H1 (cell line): ENCODE measurements around the gene RSPH6A. TPM values are rescaled to one million over a fixed set of nuclear protein-coding genes. Genes with fewer than 3 reads are reported as not detected.
A peak's percentile ranks its signal among the peaks of the same experiment; 100 is the strongest.

ENCODE experiments used
- CTCF ChIA-PET: fragments of 300-600 bp; sonication (Branson Sonifier 250); formaldehyde crosslinking; loops from one replicate; lab custom pipeline; 2021; ENCODE audit not compliant: partially characterized antibody; lab: Charles Lee
- POLR2A ChIA-PET: fragments of 300-600 bp; sonication (Branson Sonifier 250); formaldehyde crosslinking; loops from one replicate; lab custom pipeline; 2021; ENCODE audit warnings: inconsistent platforms; ENCODE audit not compliant: partially characterized antibody; lab: Charles Lee
- DNase-seq, 2 experiments: peaks; one replicate each; pipeline versions ENCODE4 v3.0.0 to v3.0.0-alpha.2; 2010 to 2022; ENCODE audit warnings: low spot score in 2 of 2, low read depth in 1 of 2, mixed read lengths in 1 of 2
- FAIRE-seq: peaks from 2 replicates; lab custom pipeline; 2011; peaks lifted over from hg19 to GRCh38; lab: Jason Lieb, UNC
- H2AFZ ChIP-seq: 2 replicates; pipeline ENCODE4 v1.8.1; 2012; ENCODE audit warnings: low read length, inconsistent platforms
- H2AK5ac ChIP-seq: 2 replicates; pipeline ENCODE4 v1.6.1; 2013; ENCODE audit warnings: low read depth, low read length
- H2BK120ac ChIP-seq: replicated peaks from 2 replicates; pipeline ENCODE3; 2013; ENCODE audit warnings: low read depth, low read length, inconsistent platforms
- H2BK12ac ChIP-seq: 2 replicates; pipeline ENCODE4 v1.6.1; 2013; ENCODE audit warnings: low read depth, low read length
- H2BK15ac ChIP-seq: 2 replicates; pipeline ENCODE4 v1.6.1; 2013; ENCODE audit warnings: low read length
- H2BK20ac ChIP-seq: 2 replicates; pipeline ENCODE4 v1.6.1; 2013; ENCODE audit warnings: low read length
- H2BK5ac ChIP-seq: 2 replicates; pipeline ENCODE4 v1.6.1; 2013; ENCODE audit warnings: low read depth, low read length
- H3K14ac ChIP-seq: 2 replicates; pipeline ENCODE4 v1.6.1; 2013; ENCODE audit warnings: inconsistent platforms; ENCODE audit not compliant: insufficient read length
- H3K18ac ChIP-seq: 2 replicates; pipeline ENCODE4 v1.6.1; 2013; ENCODE audit warnings: low read length; ENCODE audit errors: extremely low read depth
- H3K23ac ChIP-seq: 2 replicates; pipeline ENCODE4 v1.6.1; 2013; ENCODE audit warnings: inconsistent platforms; ENCODE audit not compliant: insufficient read length
- H3K23me2 ChIP-seq: 2 replicates; pipeline ENCODE4 v1.6.1; 2013; ENCODE audit warnings: low read depth, low read length
- H3K27ac ChIP-seq: 2 replicates; pipeline ENCODE4 v1.6.1; 2011; ENCODE audit warnings: low read depth, low read length, inconsistent platforms
- H3K27me3 ChIP-seq, 4 experiments: replicated peaks in 1 of 4; 1 replicate in 1 of 4; 2 replicates in 3 of 4; pipeline versions ENCODE4 v1.6.1 to v1.8.1; 2011 to 2013; ENCODE audit warnings: low read length in 3 of 4, mild to moderate bottlenecking in 3 of 4, inconsistent platforms in 2 of 4, mixed read lengths in 2 of 4, moderate library complexity in 1 of 4; ENCODE audit not compliant: control insufficient read depth in 3 of 4, insufficient read depth in 3 of 4; ENCODE audit errors: extremely low read depth in 1 of 4
- H3K36me3 ChIP-seq, 4 experiments: 2 replicates each; pipeline versions ENCODE4 v1.6.1 to v1.8.1; 2011 to 2013; ENCODE audit warnings: mild to moderate bottlenecking in 4 of 4, low read length in 3 of 4, moderate library complexity in 2 of 4, control low read depth in 1 of 4, inconsistent platforms in 1 of 4; ENCODE audit not compliant: insufficient read depth in 4 of 4, control insufficient read depth in 2 of 4
- H3K4ac ChIP-seq: replicated peaks from 2 replicates; pipeline ENCODE3; 2013; ENCODE audit warnings: low read length, low read depth, mixed read lengths, inconsistent platforms; ENCODE audit not compliant: insufficient read length
- H3K4me1 ChIP-seq, 4 experiments: replicated peaks in 1 of 4; 1 replicate in 1 of 4; 2 replicates in 3 of 4; pipeline versions ENCODE4 v1.6.1 to v1.8.1; 2011 to 2013; ENCODE audit warnings: low read length in 3 of 4, inconsistent platforms in 2 of 4, mixed read lengths in 1 of 4; ENCODE audit not compliant: insufficient read depth in 4 of 4, control insufficient read depth in 3 of 4
- H3K4me2 ChIP-seq, 2 experiments: 2 replicates each; pipeline versions ENCODE4 v1.6.1 to v1.8.1; 2011 to 2013; ENCODE audit warnings: low read depth in 2 of 2, low read length in 2 of 2, control low read depth in 1 of 2, inconsistent platforms in 1 of 2, mild to moderate bottlenecking in 1 of 2; ENCODE audit not compliant: insufficient read depth in 1 of 2
- H3K4me3 ChIP-seq, 4 experiments: fragments of 200-600, 300-600 bp in 1 of 4; sonication (generic), shearing (Covaris generic), sonication (Bioruptor Twin) in 1 of 4; 2 replicates each; pipeline versions ENCODE4 v1.5.1 to v1.8.1; 2011 to 2016; ENCODE audit warnings: low read length in 4 of 4, low read depth in 3 of 4, control low read depth in 2 of 4, inconsistent platforms in 2 of 4, mild to moderate bottlenecking in 2 of 4, mixed read lengths in 1 of 4, moderate library complexity in 1 of 4; ENCODE audit not compliant: insufficient read depth in 2 of 4; ENCODE audit errors: extremely low read depth in 1 of 4
- H3K56ac ChIP-seq: replicated peaks from 2 replicates; pipeline ENCODE3; 2013; ENCODE audit warnings: low read depth, mild to moderate bottlenecking, mixed read lengths, low read length, inconsistent platforms; ENCODE audit not compliant: insufficient read length
- H3K79me1 ChIP-seq: 2 replicates; pipeline ENCODE4 v1.6.1; 2013; ENCODE audit warnings: low read depth, low read length, control low read depth
- H3K79me2 ChIP-seq, 2 experiments: 2 replicates each; pipeline versions ENCODE4 v1.6.1 to v1.8.1; 2012 to 2013; ENCODE audit warnings: low read length in 2 of 2, mild to moderate bottlenecking in 2 of 2, inconsistent platforms in 1 of 2; ENCODE audit not compliant: insufficient read depth in 2 of 2, control insufficient read depth in 1 of 2
- H3K9ac ChIP-seq, 4 experiments: replicated peaks in 1 of 4; 1 replicate in 1 of 4; 2 replicates in 3 of 4; pipeline versions ENCODE4 v1.6.1 to v1.8.1; 2011 to 2013; ENCODE audit warnings: low read depth in 3 of 4, low read length in 3 of 4, control low read depth in 2 of 4, mild to moderate bottlenecking in 2 of 4, moderate library complexity in 2 of 4, inconsistent platforms in 1 of 4; ENCODE audit errors: extremely low read depth in 1 of 4
- H3K9me3 ChIP-seq, 2 experiments: 2 replicates each; pipeline versions ENCODE4 v1.6.1 to v1.8.1; 2012 to 2013; ENCODE audit warnings: mild to moderate bottlenecking in 2 of 2, moderate library complexity in 2 of 2, control low read depth in 1 of 2, inconsistent platforms in 1 of 2, low read depth in 1 of 2, low read length in 1 of 2, mixed read lengths in 1 of 2; ENCODE audit not compliant: insufficient read depth in 2 of 2
- H4K20me1 ChIP-seq, 2 experiments: replicated peaks in 1 of 2; 2 replicates each; pipeline versions ENCODE3 to v1.8.1; 2011 to 2013; ENCODE audit warnings: inconsistent platforms in 2 of 2, low read length in 2 of 2, mild to moderate bottlenecking in 1 of 2; ENCODE audit not compliant: insufficient read depth in 2 of 2, control insufficient read depth in 1 of 2
- H4K5ac ChIP-seq: 2 replicates; pipeline ENCODE4 v1.6.1; 2013; ENCODE audit warnings: low read length, low read depth, mixed read lengths, inconsistent platforms; ENCODE audit not compliant: insufficient read length
- H4K8ac ChIP-seq: 2 replicates; pipeline ENCODE4 v1.8.0; 2013; ENCODE audit warnings: mild to moderate bottlenecking, moderate library complexity, low read length, inconsistent platforms; ENCODE audit not compliant: insufficient read depth; ENCODE audit errors: extremely low read depth
- H4K91ac ChIP-seq: replicated peaks from 2 replicates; pipeline ENCODE3; 2013; ENCODE audit warnings: low read length, mixed read lengths, inconsistent platforms; ENCODE audit not compliant: insufficient read length
- GTF2F1 ChIP-seq: IDR thresholded peaks from 2 replicates; pipeline ENCODE4 v1.6.1; 2012; ENCODE audit warnings: low read depth, low read length, improper control_type of control experiment, borderline replicate concordance
- JUN ChIP-seq: IDR thresholded peaks from 2 replicates; pipeline ENCODE4 v1.6.1; 2011; ENCODE audit warnings: low read depth, mild to moderate bottlenecking, improper control_type of control experiment, low read length
- MAFK ChIP-seq: IDR thresholded peaks from 2 replicates; pipeline ENCODE4 v1.6.1; 2012; ENCODE audit warnings: low read depth, mild to moderate bottlenecking, improper control_type of control experiment, low read length
- SP2 ChIP-seq: IDR thresholded peaks from 2 replicates; pipeline ENCODE4 v1.6.1; 2012; ENCODE audit warnings: mild to moderate bottlenecking, low read length, inconsistent platforms
- SP4 ChIP-seq: IDR thresholded peaks from 2 replicates; pipeline ENCODE4 v1.6.1; 2012; ENCODE audit warnings: low read length, inconsistent platforms
- TBP ChIP-seq: IDR thresholded peaks from 2 replicates; pipeline ENCODE4 v1.6.1; 2011; ENCODE audit warnings: low read depth, low read length, improper control_type of control experiment
- WGBS, 2 experiments: shearing (Covaris generic) in 1 of 2; methylation state at CpG; one replicate each; pipeline versions ENCODE4 v1.1.6 to v1.1.7; 2013 to 2015; ENCODE audit warnings: low lambda C conversion rate in 2 of 2, mixed read lengths in 2 of 2, inconsistent platforms in 1 of 2, low coverage in 1 of 2, missing lambda C conversion rate in 1 of 2; ENCODE audit not compliant: insufficient replicate concordance in 2 of 2, insufficient coverage in 1 of 2, insufficient read length in 1 of 2; ENCODE audit errors: extremely low coverage in 1 of 2, missing lambda C conversion rate in 1 of 2; 5-methylcytosine and 5-hydroxymethylcytosine counted together
- polyA plus RNA-seq, 7 experiments: library from polyadenylated mRNA; depleted of rRNA in 3 of 7; stranded (reverse) in 5 of 7; unstranded in 2 of 7; fragments of >200 nt in 5 of 7; fragments of 200-250 nt in 2 of 7; gene quantifications; 1 replicate in 5 of 7; 2 replicates in 1 of 7; 4 replicates in 1 of 7; pipeline versions ENCODE4 v1.2.1 to v1.2.3, GENCODE V29; 2011 to 2013; ENCODE audit warnings: missing spikeins in 2 of 7, mixed read lengths in 2 of 7
- total RNA-seq: library from RNA; stranded (reverse); fragmentation: NEBNext Ultra II Directional; extraction: Animal tissue kit (Norgen Biotek cat#: 25700); gene quantifications from 2 replicates; pipeline ENCODE4 v1.2.1, GENCODE V29; 2021
- TF ChIP-seq, protein P1 (sequence below): IDR thresholded peaks from 2 replicates; pipeline ENCODE4 v1.6.1; 2012; ENCODE audit warnings: inconsistent platforms

Gene RSPH6A
- total and polyA plus RNA-seq, 2 of the 8 experiments (the other 6 are each of a cell fraction or from before 2014, with no cell fraction given): 0.05 to 0.19 TPM

DNA sequence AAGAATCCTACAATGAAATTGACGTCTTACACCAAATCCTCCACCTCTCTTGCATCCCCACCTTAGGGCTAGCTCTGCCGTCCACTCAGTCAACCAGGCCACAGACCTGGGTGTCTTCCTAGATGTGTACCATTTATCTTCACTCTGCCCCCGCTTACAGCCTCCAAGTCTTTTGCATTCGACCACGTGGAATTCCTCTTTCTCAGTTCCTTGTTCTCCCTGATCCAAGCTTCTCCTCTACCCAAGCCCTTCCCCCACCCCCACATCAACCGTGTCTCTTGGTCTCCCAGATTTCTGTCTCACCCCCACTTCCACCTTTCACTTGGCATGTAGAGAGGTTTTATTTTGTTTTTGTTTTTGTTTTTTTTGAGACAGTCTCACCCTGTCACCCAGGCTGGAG is 21.2 kb downstream of the RSPH6A start:
- CTCF ChIA-PET: no interaction called here
- Histone ChIP-seq H3K4me3 (no peak overlapping the region), H3K4me1 (peaks cover 0 to 6% (median 4%) of the 10 kb centered on the region in 4 experiments; a peak in 3 of 7 replicates), H3K23me2 (peaks cover 4% of the 10 kb centered on the region; the same call in 1 of the 2 replicates), H3K27me3 (no peaks in the 10 kb centered on the region), H3K18ac (no peak overlapping the region), H3K9ac (0 out of 7 replicates have a peak overlapping the region, but pooled peaks of 1 of the 4 experiments have one; percentile 4), H3K27ac (no peak overlapping the region), H3K36me3 (peaks cover 0 to 11% (median 9%) of the 10 kb centered on the region in 4 experiments; a peak in 6 of 8 replicates), H3K79me2 (peaks cover 0 to 12% of the 10 kb centered on the region in 2 experiments; a peak in 2 of 4 replicates), H3K4ac (no peak overlapping the region), H2BK12ac (no peak overlapping the region), H4K8ac (no peak overlapping the region), H3K79me1 (peaks cover 10% of the 10 kb centered on the region), H4K20me1 (peaks cover 0 to 7% of the 10 kb centered on the region in 2 experiments), H3K4me2 (no peak overlapping the region; a peak in 1 of 4 replicates), H2BK20ac (no peak overlapping the region), H2BK5ac (no peak overlapping the region), H4K5ac (no peak overlapping the region), H2BK120ac (no peak overlapping the region), H3K9me3 (no peaks in the 10 kb centered on the region), H3K56ac (no peak overlapping the region), H4K91ac (no peak overlapping the region), H2AK5ac (no peak overlapping the region), H2BK15ac (no peak overlapping the region), H3K23ac (no peak overlapping the region), H2AFZ (no peak overlapping the region), H3K14ac (no peak overlapping the region)
- POLR2A ChIA-PET: interaction anchor here (1.3 to 4.3 kb wide), 4 partner anchors 11 to 102 kb away, joined by 3 to 27 read pairs (median 6); partner anchors contain the start of genes QPCTL, SIX5, SNRPD2 and SYMPK
- DNase-seq: no peak
- 69% methylated on average over 6 of the region's 6 CpGs; no CpG with 5 or more reads in 1 of the 2 experiments for WGBS, 2 experiments
- no peak for TF ChIP-seq GTF2F1
- no peak for TF ChIP-seq JUN
- TF ChIP-seq, protein P1, sequence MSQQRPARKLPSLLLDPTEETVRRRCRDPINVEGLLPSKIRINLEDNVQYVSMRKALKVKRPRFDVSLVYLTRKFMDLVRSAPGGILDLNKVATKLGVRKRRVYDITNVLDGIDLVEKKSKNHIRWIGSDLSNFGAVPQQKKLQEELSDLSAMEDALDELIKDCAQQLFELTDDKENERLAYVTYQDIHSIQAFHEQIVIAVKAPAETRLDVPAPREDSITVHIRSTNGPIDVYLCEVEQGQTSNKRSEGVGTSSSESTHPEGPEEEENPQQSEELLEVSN: no peak
- no peak for TF ChIP-seq MAFK
- no peak for TF ChIP-seq SP4
- no peak for TF ChIP-seq SP2
- TF ChIP-seq TBP: no peak
- no peak for FAIRE-seq
